ENCODE results near the gene C21orf91. TPM values are rescaled to one million over a fixed set of nuclear protein-coding genes. Genes with fewer than 3 reads are reported as not detected.

C21orf91 gene
- total and polyA plus RNA-seq, 2 experiments from 2014 or later, result 10.9 to 20.0 TPM

GRCh38 chr21:17796037-17796403 lies 23.1 kb downstream of the C21orf91 start (continued):
- no peak for TF ChIP-seq EZH2 (IDR thresholded peaks at IDR 0.05; ENCODE audit: low read depth, unreplicated experiment)

GRCh38 chr21:17795146-17796036 lies 23.8 kb downstream of the C21orf91 start:
- Histone ChIP-seq H3K4me1 (ENCODE audit: insufficient read depth) (no peaks in the 10 kb centered on the region), H3K27me3 (ENCODE audit: insufficient read depth) (no peaks in the 10 kb centered on the region), H3K4me3 (no peak overlapping the region), H3K4me2 (no peak overlapping the region), H3K9me2 (ENCODE audit: insufficient read depth) (no peaks in the 10 kb centered on the region), H4K20me1 (replicated peaks; ENCODE audit: insufficient read depth) (no peaks in the 10 kb centered on the region), H3K79me2 (replicated peaks; ENCODE audit: insufficient read depth) (peaks cover 13% of the 10 kb centered on the region), H3F3A (replicated peaks; ENCODE audit: low read depth) (no peaks in the 10 kb centered on the region), H2AFZ (no peak overlapping the region), H3K36me3 (ENCODE audit: insufficient read depth) (0 out of 2 replicates have a peak, but pooled peaks cover 9% of the 10 kb centered on the region), H3K27ac (ENCODE audit: low read depth) (no peak overlapping the region)
- DNase-seq (ENCODE audit: low spot score) (no peak), ATAC-seq (no peak)
- Mint-ChIP-seq H3K4me3 (no peak overlapping the region), H3K36me3 (ENCODE audit: low read depth) (peaks cover 23% of the 10 kb centered on the region), H3K9me3 (no peaks in the 10 kb centered on the region), H3K27me3 (ENCODE audit: insufficient read depth, low read depth, poor library complexity) (no peaks in the 10 kb centered on the region), H3K4me1 (peaks cover 3% of the 10 kb centered on the region; the same call in 1 of the 3 replicates), H3K27ac (no peak overlapping the region)
- TF ChIP-seq EZH2phosphoT487 (IDR thresholded peaks at IDR 0.05; ENCODE audit: unreplicated experiment), result no peak
- no peak for TF ChIP-seq NANOG (IDR thresholded peaks at IDR 0.05; ENCODE audit: borderline replicate concordance)
- TF ChIP-seq CTCF (conservative IDR thresholded peaks at IDR 0.05; ENCODE audit: low read depth in 2 of 2), result no peak
- TF ChIP-seq EZH2 (IDR thresholded peaks at IDR 0.05; ENCODE audit: low read depth, unreplicated experiment), result no peak
- no peak for TF ChIP-seq ZNF462 (CRISPR knock-in tag; IDR thresholded peaks at IDR 0.05)
- TF ChIP-seq POLR2AphosphoS5 (IDR thresholded peaks at IDR 0.05; ENCODE audit: low read depth), result no peak
- no peak for TF ChIP-seq STAT1 (IDR thresholded peaks at IDR 0.05; ENCODE audit: unreplicated experiment)
- TF ChIP-seq CREB1 (CRISPR knock-in tag; IDR thresholded peaks at IDR 0.05; ENCODE audit: low read depth), result no peak
- no peak for TF ChIP-seq ETS1 (IDR thresholded peaks at IDR 0.05)
- no peak for TF ChIP-seq ZNF331 (CRISPR knock-in tag; IDR thresholded peaks at IDR 0.05; ENCODE audit: low read depth)
- no peak for TF ChIP-seq REST (IDR thresholded peaks at IDR 0.05; ENCODE audit: unreplicated experiment)

Measured in GM23338 (cell line).